Spinal cord (tissue), 10 donors: ENCODE data around the gene ATG16L2. TPM values are rescaled to one million over a fixed set of nuclear protein-coding genes. Genes with fewer than 3 reads are reported as not detected.

Experiments used
- DNase-seq, 6 donors: peaks; one replicate each; pipeline versions ENCODE4 v3.0.0 to v3.0.0-alpha.2; 2013 to 2015; ENCODE audit warnings: low spot score in 6 of 6, low read depth in 4 of 6
- H3K27ac ChIP-seq: one replicate; pipeline ENCODE4 v1.5.1; 2013; ENCODE audit warnings: low read depth, low read length, control low read depth
- H3K27me3 ChIP-seq: one replicate; pipeline ENCODE4 v1.6.1; 2013; ENCODE audit warnings: low read length; ENCODE audit not compliant: control insufficient read depth, insufficient read depth
- H3K36me3 ChIP-seq: one replicate; pipeline ENCODE4 v1.6.1; 2013; ENCODE audit warnings: low read length; ENCODE audit not compliant: control insufficient read depth, insufficient read depth
- H3K4me1 ChIP-seq: one replicate; pipeline ENCODE4 v1.6.1; 2013; ENCODE audit warnings: low read length; ENCODE audit not compliant: control insufficient read depth, insufficient read depth
- H3K4me3 ChIP-seq: one replicate; pipeline ENCODE4 v1.5.1; 2013; ENCODE audit warnings: low read depth, low read length, control low read depth
- H3K9me3 ChIP-seq: one replicate; pipeline ENCODE4 v1.6.1; 2013; ENCODE audit warnings: low read length; ENCODE audit not compliant: control insufficient read depth, insufficient read depth
- WGBS: methylation state at CpG from one replicate; pipeline ENCODE4 v1.1.5; 2013; ENCODE audit warnings: missing lambda C conversion rate; ENCODE audit not compliant: insufficient coverage; 5-methylcytosine and 5-hydroxymethylcytosine counted together
- long read RNA-seq, 4 donors: transcript quantifications; one replicate each; lab custom pipeline, GENCODE V29; 2026
- polyA plus RNA-seq, 2 donors: library from polyadenylated mRNA; unstranded; fragments of 120-200 nt; gene quantifications; one replicate each; pipeline ENCODE4 v1.2.1, GENCODE V29; 2013; ENCODE audit not compliant: insufficient read length in 2 of 2
- total RNA-seq, 2 donors: library from RNA; depleted of rRNA in 1 of 2; stranded (reverse); fragments of 120-200 nt in 1 of 2; fragments of >200 nt in 1 of 2; gene quantifications; one replicate each; pipeline versions ENCODE4 v1.2.3 to v1.2.4, GENCODE V29; 2013 to 2014
- donor health status: healthy.

Gene ATG16L2, protein sequence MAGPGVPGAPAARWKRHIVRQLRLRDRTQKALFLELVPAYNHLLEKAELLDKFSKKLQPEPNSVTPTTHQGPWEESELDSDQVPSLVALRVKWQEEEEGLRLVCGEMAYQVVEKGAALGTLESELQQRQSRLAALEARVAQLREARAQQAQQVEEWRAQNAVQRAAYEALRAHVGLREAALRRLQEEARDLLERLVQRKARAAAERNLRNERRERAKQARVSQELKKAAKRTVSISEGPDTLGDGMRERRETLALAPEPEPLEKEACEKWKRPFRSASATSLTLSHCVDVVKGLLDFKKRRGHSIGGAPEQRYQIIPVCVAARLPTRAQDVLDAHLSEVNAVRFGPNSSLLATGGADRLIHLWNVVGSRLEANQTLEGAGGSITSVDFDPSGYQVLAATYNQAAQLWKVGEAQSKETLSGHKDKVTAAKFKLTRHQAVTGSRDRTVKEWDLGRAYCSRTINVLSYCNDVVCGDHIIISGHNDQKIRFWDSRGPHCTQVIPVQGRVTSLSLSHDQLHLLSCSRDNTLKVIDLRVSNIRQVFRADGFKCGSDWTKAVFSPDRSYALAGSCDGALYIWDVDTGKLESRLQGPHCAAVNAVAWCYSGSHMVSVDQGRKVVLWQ
- total RNA-seq: 10 to 100 TPM; 12.5 to 22.8 TPM
- polyA plus RNA-seq: 10 to 100 TPM; 21.1 to 32.2 TPM
- long read RNA-seq, donor 1, transcript ATG16L2-214 (3 exons, 1,492 nt): major isoform, 5 of 5 reads
- long read RNA-seq, donor 1, partial matches to known transcripts: 0 of 5 reads
- long read RNA-seq, donor 1, other reads (novel, unspliced or antisense): 0 of 5 reads
- long read RNA-seq, donor 2, partial matches to known transcripts: 0 of 1 reads
- long read RNA-seq, donor 2, other reads (novel, unspliced or antisense): 0 of 1 reads
- long read RNA-seq, donor 3, partial matches to known transcripts: 12 of 12 reads
- long read RNA-seq, donor 3, other reads (novel, unspliced or antisense): 0 of 12 reads
- long read RNA-seq, donor 4, transcript ATG16L2-214 (3 exons, 1,492 nt): major isoform, 11 of 27 reads
- long read RNA-seq, donor 4, partial matches to known transcripts: 13 of 27 reads
- long read RNA-seq, donor 4, other reads (novel, unspliced or antisense): 0 of 27 reads

DNA sequence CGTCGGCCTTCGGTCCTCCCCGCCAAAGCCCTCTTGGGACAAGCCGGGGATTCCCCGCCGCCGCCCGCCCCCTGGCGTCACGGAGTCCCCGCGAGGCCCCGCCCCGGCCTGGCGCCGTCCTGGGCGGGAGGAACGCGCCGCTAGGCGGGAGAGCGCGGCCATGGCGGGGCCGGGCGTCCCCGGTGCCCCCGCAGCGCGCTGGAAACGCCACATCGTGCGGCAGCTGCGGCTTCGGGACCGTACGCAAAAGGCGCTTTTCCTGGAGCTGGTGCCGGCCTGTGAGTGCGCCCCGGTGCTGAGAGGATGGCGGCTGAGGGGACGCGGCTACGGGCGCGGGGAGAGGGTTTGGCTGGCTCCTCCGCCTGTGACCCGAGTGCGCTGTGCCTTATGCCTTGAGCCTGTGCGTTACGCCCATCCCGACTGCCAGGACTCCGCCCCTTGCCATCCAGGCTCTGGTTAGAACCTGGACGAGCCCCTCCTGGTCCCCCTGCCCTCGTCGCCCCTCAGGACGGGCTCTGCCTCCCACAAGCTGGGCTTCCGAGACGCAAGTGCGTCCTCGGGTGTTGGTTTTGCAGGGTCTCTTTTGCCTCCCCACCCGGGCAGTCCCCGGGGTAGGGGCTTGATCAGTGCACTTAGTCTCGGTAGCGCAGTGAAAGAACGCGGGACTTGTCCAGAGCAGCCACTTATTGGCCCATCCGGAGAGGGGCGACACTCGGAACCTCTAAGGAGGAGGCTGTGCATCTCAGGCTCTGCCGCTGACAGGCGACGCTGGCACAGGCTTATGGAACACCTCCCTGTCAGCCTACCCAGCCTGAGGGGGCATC, at the start of gene ATG16L2:
TSS of gene ATG16L2 (plus strand) at position 126 of the 824 bp plus-strand sequence. CDS start at position 161, 35 bp downstream.
- under 1% methylated on average over 75 of the region's 75 CpGs for WGBS
- Histone ChIP-seq H3K4me3 (peak within 1 kb of the TSS; percentile 94), H3K27ac (peak within 1 kb of the TSS; percentile 94), H3K36me3 (peaks cover 9% of the 10 kb centered on the region), H3K4me1 (peaks cover 36% of the 10 kb centered on the region), H3K9me3 (no peaks in the 10 kb centered on the region), H3K27me3 (no peaks in the 10 kb centered on the region)
- peak in 5 of 6 donors; percentile 72 to 96 (median 82) for DNase-seq

DNA sequence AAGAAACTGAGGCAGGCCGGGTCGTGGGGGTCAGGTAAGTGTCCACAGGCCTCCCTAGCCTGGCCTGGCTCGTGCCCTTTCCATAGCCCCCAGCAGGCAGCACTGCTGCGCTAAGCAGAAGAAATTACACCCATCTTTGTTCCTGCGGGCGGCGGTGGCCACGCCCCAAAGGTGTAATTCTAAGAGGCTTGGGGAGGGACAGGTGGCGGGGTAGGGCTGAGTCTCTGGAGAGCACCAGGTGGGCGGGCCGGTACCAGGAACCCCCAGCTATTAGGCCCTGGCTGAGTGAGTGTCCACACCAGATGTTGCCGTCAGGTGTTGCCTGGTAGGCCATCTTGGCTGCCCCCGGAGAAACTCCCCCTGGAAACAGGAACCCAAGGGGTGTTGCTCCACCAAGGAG, 49.7 kb upstream of the ATG16L2 start:
- Histone ChIP-seq H3K27ac (no peak overlapping the region), H3K36me3 (no peaks in the 10 kb centered on the region), H3K27me3 (no peaks in the 10 kb centered on the region), H3K9me3 (no peaks in the 10 kb centered on the region), H3K4me1 (peaks cover 4% of the 10 kb centered on the region), H3K4me3 (no peak overlapping the region)
- no peak for DNase-seq
- WGBS: 59% methylated on average over 13 of the region's 13 CpGs

DNA sequence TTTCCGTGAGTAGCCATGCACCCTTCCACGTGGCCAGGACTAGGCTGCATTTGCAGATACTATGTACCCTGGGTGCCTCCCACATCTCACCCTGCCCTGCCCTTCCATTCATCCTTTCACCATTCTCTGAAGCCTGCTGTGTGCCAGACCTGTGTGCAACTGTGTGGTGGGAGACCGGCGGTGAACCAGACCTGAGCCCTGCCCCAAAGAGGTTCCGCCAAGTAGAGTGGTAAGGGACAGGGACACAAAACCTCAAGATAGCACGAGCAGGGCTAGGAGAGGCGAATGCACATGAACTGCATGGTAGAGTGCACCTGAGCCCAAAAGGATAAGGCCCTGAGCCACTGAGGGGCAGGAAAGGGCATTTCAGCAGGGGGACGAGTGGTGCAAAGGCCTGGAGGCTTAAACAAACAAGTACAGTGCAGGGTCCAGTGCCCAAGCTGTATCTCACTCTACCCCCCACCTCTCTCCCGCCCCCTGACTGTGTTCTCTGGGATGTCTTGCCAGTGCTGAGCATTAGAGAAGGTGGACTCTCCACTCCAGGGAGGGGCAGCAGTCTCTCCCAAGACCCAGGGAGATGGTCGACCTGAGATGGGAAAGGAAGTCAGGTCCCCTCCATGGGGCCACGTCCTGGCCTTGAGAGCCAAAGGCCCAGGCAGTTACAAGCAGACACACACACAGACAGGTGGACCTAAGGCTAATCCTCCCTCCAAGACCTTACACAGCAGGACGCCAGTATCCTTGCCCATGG, 47.9 kb upstream of the ATG16L2 start:
- no peaks in the 10 kb centered on the region for H3K9me3 ChIP-seq
- DNase-seq: no peak
- H3K36me3 ChIP-seq: peaks cover 2% of the 10 kb centered on the region
- 88% methylated on average over 9 of the region's 12 CpGs for WGBS
- H3K4me1 ChIP-seq: no peaks in the 10 kb centered on the region
- H3K27me3 ChIP-seq: no peaks in the 10 kb centered on the region
- H3K4me3 ChIP-seq: no peak overlapping the region
- H3K27ac ChIP-seq: no peak overlapping the region

DNA sequence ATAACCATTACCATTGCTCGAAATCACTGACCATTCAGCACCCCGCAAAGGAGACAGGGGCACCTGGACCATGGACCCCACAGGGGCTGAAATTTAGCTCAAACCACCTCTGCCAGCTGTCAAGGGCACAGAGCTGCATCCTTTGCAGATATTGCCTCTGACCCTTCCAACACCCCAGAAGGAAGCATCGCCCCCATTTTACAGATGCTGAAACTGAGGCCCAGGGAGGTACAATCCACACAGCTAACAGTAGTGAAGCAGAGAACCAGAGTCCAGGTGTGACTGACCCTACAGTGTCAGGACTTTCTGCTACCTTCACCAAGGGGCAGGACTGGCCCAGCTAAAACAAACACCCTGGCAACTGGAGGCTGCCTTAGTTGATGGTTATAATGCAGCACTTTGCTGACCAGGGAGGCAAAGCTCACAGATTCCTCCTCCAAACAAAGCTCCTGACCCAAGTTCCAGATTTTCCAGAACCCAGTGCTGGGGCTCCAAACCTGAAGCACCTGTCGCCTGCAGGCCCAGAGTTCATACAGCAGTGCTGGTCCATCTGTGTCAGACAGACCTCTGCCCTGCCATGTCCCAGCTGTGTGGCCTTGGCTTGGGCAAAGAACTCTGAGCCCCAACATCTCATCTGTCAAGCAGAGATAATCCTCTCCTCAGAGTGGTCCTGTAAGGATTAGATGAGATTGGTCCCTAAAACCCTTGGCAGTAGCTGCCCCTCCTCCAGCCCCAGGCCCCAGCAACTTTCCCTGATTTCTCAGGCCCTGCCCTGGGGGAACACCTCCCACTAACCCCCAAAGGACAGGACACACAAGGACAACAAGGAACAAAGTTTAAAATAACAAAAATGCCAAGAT, 46.8 kb upstream of the ATG16L2 start:
- no peak overlapping the region for H3K27ac ChIP-seq
- no peaks in the 10 kb centered on the region for H3K27me3 ChIP-seq
- peaks cover 5% of the 10 kb centered on the region for H3K4me1 ChIP-seq
- H3K9me3 ChIP-seq: no peaks in the 10 kb centered on the region
- DNase-seq: no peak
- H3K4me3 ChIP-seq: no peak overlapping the region
- H3K36me3 ChIP-seq: peaks cover 11% of the 10 kb centered on the region
- 98% methylated on average over 4 of the region's 4 CpGs for WGBS

DNA sequence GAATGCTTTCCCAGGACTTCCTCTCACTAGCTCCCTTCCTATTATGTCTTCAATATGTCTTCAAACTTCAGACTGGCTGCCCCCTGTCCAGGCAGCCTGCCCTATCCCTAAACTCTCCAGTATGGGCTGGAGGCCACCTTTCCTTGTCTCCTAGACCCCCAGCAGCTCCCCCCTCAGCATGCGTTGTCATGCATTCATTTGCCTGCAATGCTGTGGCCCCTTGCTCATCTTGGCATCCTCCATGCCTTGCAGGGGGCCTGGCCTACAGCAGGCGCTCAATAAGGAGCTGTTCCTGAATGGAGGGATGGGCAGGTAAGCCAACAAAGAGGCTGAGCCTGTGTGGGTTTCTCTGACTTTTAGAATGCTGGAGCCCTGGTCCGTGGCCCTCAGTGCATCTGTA, 45.6 kb upstream of the ATG16L2 start:
- Histone ChIP-seq H3K4me1 (peaks cover 14% of the 10 kb centered on the region), H3K9me3 (no peaks in the 10 kb centered on the region), H3K36me3 (peaks cover 11% of the 10 kb centered on the region), H3K27ac (no peak overlapping the region), H3K4me3 (no peak overlapping the region), H3K27me3 (no peaks in the 10 kb centered on the region)
- 54% methylated on average over 2 of the region's 3 CpGs for WGBS
- no peak for DNase-seq

DNA sequence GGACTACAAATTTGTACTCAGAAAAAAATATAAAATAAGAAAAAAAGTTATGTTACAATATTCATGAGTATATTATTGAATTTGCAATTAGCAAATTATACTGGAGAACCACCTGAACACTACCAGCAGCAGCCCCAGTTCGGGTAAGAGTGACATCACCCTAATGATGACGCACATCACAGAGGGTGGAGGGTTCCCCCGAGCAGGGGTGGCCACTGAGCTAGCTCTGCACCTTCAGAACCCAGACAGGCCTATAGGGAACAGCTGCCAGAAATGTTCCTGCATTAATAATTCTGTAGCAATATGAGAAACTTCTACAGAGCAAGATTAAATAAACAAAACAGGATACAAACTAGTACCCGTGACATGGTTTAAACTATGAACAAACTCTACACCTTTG, 44.5 kb upstream of the ATG16L2 start:
- no peak overlapping the region for H3K4me3 ChIP-seq
- H3K36me3 ChIP-seq: peaks cover 17% of the 10 kb centered on the region
- no peaks in the 10 kb centered on the region for H3K9me3 ChIP-seq
- WGBS: 92% methylated on average over 2 of the region's 4 CpGs
- peaks cover 23% of the 10 kb centered on the region for H3K4me1 ChIP-seq
- H3K27me3 ChIP-seq: no peaks in the 10 kb centered on the region
- no peak for DNase-seq
- no peak overlapping the region for H3K27ac ChIP-seq

DNA sequence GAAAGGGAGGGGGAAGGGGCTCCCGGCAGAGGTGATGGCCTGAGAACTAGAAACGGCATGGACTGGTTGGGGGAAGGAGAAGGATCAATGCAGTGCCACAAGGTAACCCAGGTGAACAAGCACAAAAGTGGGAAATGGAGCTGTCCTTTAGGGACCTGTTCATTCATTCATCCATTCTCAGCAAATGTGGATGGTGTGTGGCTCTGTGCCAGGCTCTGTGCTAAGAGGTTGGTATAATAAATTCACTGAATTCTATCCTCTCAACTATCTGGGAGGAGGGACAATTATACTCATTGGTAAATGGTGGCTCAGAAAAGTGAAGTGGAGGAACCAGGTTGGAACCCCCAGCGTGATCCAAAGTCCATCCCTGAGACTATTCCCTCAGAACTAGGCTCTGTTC, 43.4 kb upstream of the ATG16L2 start:
- WGBS: 79% methylated on average over 2 of the region's 3 CpGs
- Histone ChIP-seq H3K4me1 (peaks cover 32% of the 10 kb centered on the region), H3K27ac (no peak overlapping the region)

DNA sequence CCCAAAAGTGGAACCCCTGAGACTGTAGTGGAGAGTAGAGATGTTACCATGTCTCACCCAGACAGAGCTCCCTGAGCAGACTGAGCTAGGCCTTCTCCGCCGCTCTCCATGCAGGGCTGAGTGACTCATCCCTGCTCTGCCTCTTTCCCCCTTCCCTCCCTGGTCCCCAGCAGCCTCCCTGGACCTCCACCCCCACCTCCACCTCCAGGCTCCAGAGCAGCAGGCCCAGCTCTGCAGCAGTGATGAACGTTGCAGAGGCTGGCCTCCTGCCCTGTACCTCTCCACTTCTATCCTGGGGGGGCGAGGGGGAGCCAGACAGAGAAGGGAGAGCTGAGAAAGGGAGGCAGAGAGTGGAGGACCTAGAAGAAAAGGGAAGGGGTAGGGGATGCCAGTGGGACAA, 42.7 kb upstream of the ATG16L2 start:
- Histone ChIP-seq H3K36me3 (peaks cover 18% of the 10 kb centered on the region), H3K27ac (no peak overlapping the region), H3K27me3 (no peaks in the 10 kb centered on the region), H3K9me3 (no peaks in the 10 kb centered on the region), H3K4me3 (no peak overlapping the region), H3K4me1 (peaks cover 35% of the 10 kb centered on the region)
- 94% methylated on average over 2 of the region's 4 CpGs for WGBS
- DNase-seq: no peak

More for the DNA sequence above, 43.4 kb upstream of the ATG16L2 start:
- Histone ChIP-seq H3K4me3 (no peak overlapping the region), H3K36me3 (peaks cover 17% of the 10 kb centered on the region), H3K9me3 (no peaks in the 10 kb centered on the region), H3K27me3 (no peaks in the 10 kb centered on the region)
- no peak for DNase-seq
